Glutamatergic neuron (in vitro differentiated cells): ENCODE data around the gene CBX8. TPM values are rescaled to one million over a fixed set of nuclear protein-coding genes. Genes with fewer than 3 reads are reported as not detected.

Experiments used
- DNase-seq: peaks from one replicate; pipeline ENCODE4 v3.0.0; 2022
- H3K27ac Mint-ChIP-seq: one replicate; pipeline ENCODE4 v1.8.0; 2020; ENCODE audit warnings: mild to moderate bottlenecking, mixed read lengths, inconsistent platforms; ENCODE audit not compliant: unreplicated experiment
- H3K27me3 Mint-ChIP-seq: one replicate; pipeline ENCODE4 v1.8.0; 2020; ENCODE audit warnings: mild to moderate bottlenecking, moderate library complexity, mixed read lengths, inconsistent platforms; ENCODE audit not compliant: unreplicated experiment
- H3K36me3 Mint-ChIP-seq: one replicate; pipeline ENCODE4 v1.8.0; 2020; ENCODE audit warnings: mild to moderate bottlenecking, mixed read lengths, inconsistent platforms; ENCODE audit not compliant: unreplicated experiment
- H3K4me1 Mint-ChIP-seq: one replicate; pipeline ENCODE4 v1.8.0; 2020; ENCODE audit warnings: mild to moderate bottlenecking, low read depth, mixed read lengths, inconsistent platforms; ENCODE audit not compliant: unreplicated experiment
- H3K4me3 Mint-ChIP-seq: one replicate; pipeline ENCODE4 v1.8.0; 2020; ENCODE audit warnings: mild to moderate bottlenecking, mixed read lengths, inconsistent platforms; ENCODE audit not compliant: unreplicated experiment
- H3K9me3 Mint-ChIP-seq: one replicate; pipeline ENCODE4 v1.8.0; 2020; ENCODE audit warnings: mild to moderate bottlenecking, moderate library complexity, mixed read lengths, inconsistent platforms; ENCODE audit not compliant: unreplicated experiment
- CTCF ChIP-seq: fragments of 200-600 bp; sonication (generic); IDR thresholded peaks from one replicate; pipeline ENCODE4 v1.5.0; 2021; ENCODE audit not compliant: partially characterized antibody, unreplicated experiment
- total RNA-seq: library from RNA; stranded (reverse); fragmentation: NEBNext Ultra II Directional; extraction: Animal tissue kit (Norgen Biotek cat#: 25700); gene quantifications from one replicate; pipeline ENCODE4 v1.2.1, GENCODE V29; 2021; ENCODE audit not compliant: unreplicated experiment

The CBX8 gene
- total RNA-seq, 1 donor from 2014 or later: 13.8 TPM

DNA sequence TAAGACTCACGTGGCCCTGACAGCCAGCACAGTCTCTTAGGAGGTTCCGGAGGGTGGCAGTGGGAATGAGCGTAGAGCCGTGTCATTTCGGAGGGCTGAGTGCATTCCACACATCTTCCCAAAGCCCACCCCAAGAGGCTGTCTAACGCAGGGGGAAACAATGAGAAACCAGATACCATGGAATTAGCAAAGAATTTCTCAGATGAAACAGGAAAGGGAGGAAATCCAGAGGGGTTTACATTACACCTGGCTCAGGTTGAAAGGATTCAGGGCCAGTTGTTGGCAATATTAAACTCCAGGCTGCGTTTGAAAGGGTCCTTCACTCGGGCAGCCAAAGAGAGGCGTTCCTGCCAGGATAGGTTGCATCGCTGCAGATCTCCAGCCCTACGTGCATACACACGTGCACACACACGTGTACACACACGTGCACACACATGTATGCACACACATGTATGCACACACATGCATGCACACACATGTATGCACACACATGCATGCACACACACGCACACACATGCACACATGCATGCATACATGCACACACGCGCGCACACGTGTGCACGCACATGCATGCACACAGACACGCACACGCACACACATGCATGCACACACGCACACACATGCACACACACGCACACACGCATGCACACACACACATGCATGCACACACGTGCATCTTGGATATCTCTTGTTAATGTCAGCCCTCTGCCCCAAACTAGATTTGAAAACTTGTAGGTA lies 30.1 kb upstream of the CBX8 start:
- Mint-ChIP-seq H3K36me3 (peaks cover 6% of the 10 kb centered on the region), H3K9me3 (peaks cover 1% of the 10 kb centered on the region), H3K4me1 (peaks cover 4% of the 10 kb centered on the region), H3K27ac (no peak overlapping the region), H3K27me3 (peaks cover 30% of the 10 kb centered on the region), H3K4me3 (no peak overlapping the region)
- no peak for DNase-seq
- TF ChIP-seq CTCF: no peak

DNA sequence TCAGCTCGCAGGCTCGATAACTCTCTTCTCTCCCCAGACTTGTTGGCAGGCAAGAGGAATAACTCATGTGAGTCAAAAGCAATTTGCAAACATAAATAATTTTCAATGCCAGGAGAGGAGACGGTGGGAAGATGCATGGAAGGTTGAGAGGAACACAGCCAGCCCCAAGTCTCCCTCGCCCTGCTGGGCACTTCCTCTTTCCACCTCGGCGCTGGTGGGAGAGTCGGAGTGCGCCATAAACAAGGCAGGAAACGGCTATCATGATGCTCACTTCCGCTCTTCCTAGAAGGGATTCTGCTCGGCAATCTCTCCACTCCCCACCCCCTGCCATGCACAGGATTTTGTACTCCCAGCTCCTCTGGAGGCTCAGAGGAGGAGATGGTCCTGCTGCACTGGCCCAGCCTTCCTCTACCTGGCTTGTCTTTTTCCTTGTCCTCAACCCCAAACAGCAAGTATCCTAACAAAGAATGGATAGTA lies 29.4 kb upstream of the CBX8 start:
- no peak overlapping the region for H3K27ac Mint-ChIP-seq
- peaks cover 9% of the 10 kb centered on the region for H3K36me3 Mint-ChIP-seq
- H3K4me3 Mint-ChIP-seq: no peak overlapping the region
- no peak for TF ChIP-seq CTCF
- no peak for DNase-seq
- H3K9me3 Mint-ChIP-seq: peaks cover 3% of the 10 kb centered on the region
- peaks cover 29% of the 10 kb centered on the region for H3K27me3 Mint-ChIP-seq
- H3K4me1 Mint-ChIP-seq: peaks cover 3% of the 10 kb centered on the region

- Mint-ChIP-seq H3K4me3 (no peak overlapping the region), H3K27me3 (peaks cover 34% of the 10 kb centered on the region), H3K36me3 (peaks cover 13% of the 10 kb centered on the region), H3K4me1 (peaks cover 3% of the 10 kb centered on the region), H3K9me3 (peaks cover 5% of the 10 kb centered on the region), H3K27ac (no peak overlapping the region)
- no peak for DNase-seq
- no peak for TF ChIP-seq CTCF
Measured at GRCh38 chr17:79825580-79825921, 28.7 kb upstream of the CBX8 start.

GRCh38 chr17:79824893-79825579 lies 28.2 kb upstream of the CBX8 start:
- Mint-ChIP-seq H3K36me3 (peaks cover 13% of the 10 kb centered on the region), H3K9me3 (peaks cover 5% of the 10 kb centered on the region), H3K4me3 (no peak overlapping the region), H3K4me1 (peaks cover 3% of the 10 kb centered on the region), H3K27ac (no peak overlapping the region), H3K27me3 (peaks cover 32% of the 10 kb centered on the region)
- TF ChIP-seq CTCF: no peak
- DNase-seq: no peak

DNA sequence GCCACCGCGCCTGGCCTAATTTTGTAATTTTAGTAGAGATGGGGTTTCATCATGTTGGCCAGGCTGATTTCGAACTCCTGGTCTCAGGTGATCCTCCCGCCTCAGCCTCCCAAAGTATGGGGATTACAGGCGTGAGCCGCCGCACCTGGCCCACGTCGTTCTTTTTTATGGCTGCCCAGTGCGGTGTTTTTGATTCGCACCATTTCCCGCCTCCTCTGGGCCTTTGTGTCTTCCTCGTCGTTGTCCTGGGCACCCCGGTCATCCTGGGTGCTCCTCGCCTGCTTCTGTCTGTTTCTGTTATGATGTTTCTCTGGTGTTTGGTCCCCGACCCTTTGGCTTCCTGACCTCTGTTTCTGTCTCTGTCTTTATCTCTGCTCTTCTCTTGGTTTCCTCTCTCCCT lies 27.4 kb upstream of the CBX8 start:
- no peak overlapping the region for H3K27ac Mint-ChIP-seq
- peaks cover 33% of the 10 kb centered on the region for H3K27me3 Mint-ChIP-seq
- H3K9me3 Mint-ChIP-seq: peaks cover 4% of the 10 kb centered on the region
- DNase-seq: no peak
- H3K36me3 Mint-ChIP-seq: peaks cover 13% of the 10 kb centered on the region
- H3K4me1 Mint-ChIP-seq: peaks cover 3% of the 10 kb centered on the region
- TF ChIP-seq CTCF: no peak
- H3K4me3 Mint-ChIP-seq: peak overlapping the region; percentile 5
